B cell (primary cell): ENCODE data around the gene MRPL16. TPM values are rescaled to one million over a fixed set of nuclear protein-coding genes. Genes with fewer than 3 reads are reported as not detected.

Experiments
- ATAC-seq: fragments of 200-7000 bp; cut with Tn5 transposase; one replicate; pipeline ENCODE4 v1.10.0; 2021; ENCODE audit warnings: low read depth, mild to moderate bottlenecking, moderate number of reproducible peaks, moderate library complexity
- CTCF ChIA-PET: fragments of 350-600 bp; sonication (Branson Sonifier 250); formaldehyde crosslinking; loops from one replicate; lab custom pipeline; 2021; ENCODE audit warnings: antibody characterized with exemption, inconsistent platforms; lab: Charles Lee
- POLR2A ChIA-PET: fragments of 350-600 bp; sonication (Branson Sonifier 250); formaldehyde crosslinking; loops from one replicate; lab custom pipeline; 2021; ENCODE audit warnings: antibody characterized with exemption; lab: Charles Lee
- DNase-seq: peaks from one replicate; pipeline ENCODE4 v3.0.0; 2013
- H2AFZ ChIP-seq: 2 replicates; pipeline ENCODE4 v1.6.1; 2012; ENCODE audit warnings: mild to moderate bottlenecking, low read depth, low read length; ENCODE audit not compliant: insufficient read depth, poor library complexity, severe bottlenecking
- H3K27ac ChIP-seq, 2 donors: 1 replicate in 1 of 2; 2 replicates in 1 of 2; pipeline ENCODE4 v1.5.1; 2012 to 2013; ENCODE audit warnings: low read length in 2 of 2, mild to moderate bottlenecking in 2 of 2, moderate library complexity in 1 of 2
- H3K27me3 ChIP-seq, 4 experiments: fragments of 200-600 bp in 1 of 4; sonication (generic) in 1 of 4; replicated peaks in 1 of 4; 1 replicate in 2 of 4; 2 replicates in 2 of 4; pipeline versions ENCODE4 v1.6.1 to v1.7.0; 2013 to 2016; ENCODE audit warnings: low read length in 3 of 4, mild to moderate bottlenecking in 2 of 4, mixed read lengths in 1 of 4, moderate library complexity in 1 of 4; ENCODE audit not compliant: insufficient read depth in 4 of 4, control insufficient read depth in 3 of 4; ENCODE audit errors: control extremely low read depth in 1 of 4
- H3K36me3 ChIP-seq, 2 experiments: replicated peaks in 1 of 2; 1 replicate in 1 of 2; 2 replicates in 1 of 2; pipeline versions ENCODE4 v1.6.1 to v1.7.1; 2013; ENCODE audit warnings: low read length in 1 of 2; ENCODE audit not compliant: insufficient read depth in 2 of 2, control insufficient read depth in 1 of 2; ENCODE audit errors: control extremely low read depth in 1 of 2, extremely low read depth in 1 of 2
- H3K4me1 ChIP-seq, 2 donors: fragments of 200-600 bp in 1 of 2; sonication (generic) in 1 of 2; 1 replicate in 1 of 2; 2 replicates in 1 of 2; pipeline versions ENCODE4 v1.5.1 to v1.6.1; 2013 to 2017; ENCODE audit warnings: low read length in 2 of 2; ENCODE audit not compliant: control insufficient read depth in 2 of 2, insufficient read depth in 2 of 2
- H3K4me2 ChIP-seq: replicated peaks from 2 replicates; pipeline ENCODE3; 2012; ENCODE audit warnings: mild to moderate bottlenecking, low read depth, low read length; ENCODE audit not compliant: poor library complexity, severe bottlenecking
- H3K4me3 ChIP-seq, 5 experiments: fragments of 200-600 bp in 1 of 5; sonication (generic) in 1 of 5; 1 replicate in 3 of 5; 2 replicates in 2 of 5; pipeline versions ENCODE4 v1.5.1 to v1.7.0; 2011 to 2016; ENCODE audit warnings: low read length in 4 of 5, mild to moderate bottlenecking in 4 of 5, low read depth in 2 of 5, control low read depth in 1 of 5, moderate library complexity in 1 of 5; ENCODE audit not compliant: insufficient read depth in 1 of 5; ENCODE audit errors: control extremely low read depth in 1 of 5, extremely low read depth in 1 of 5
- H3K79me2 ChIP-seq: fragments of 200-600 bp; sonication (generic); one replicate; pipeline ENCODE4 v1.6.0; 2016; ENCODE audit warnings: low read length; ENCODE audit not compliant: control insufficient read depth, insufficient read depth
- H3K9ac ChIP-seq: fragments of 200-600 bp; sonication (generic); 2 replicates; pipeline ENCODE4 v1.6.1; 2017; ENCODE audit warnings: mild to moderate bottlenecking, low read length, moderate library complexity
- H3K9me3 ChIP-seq, 3 donors: one replicate each; pipeline versions ENCODE4 v1.6.1 to v1.7.1; 2013; ENCODE audit warnings: low read length in 2 of 3; ENCODE audit not compliant: control insufficient read depth in 2 of 3, insufficient read depth in 1 of 3; ENCODE audit errors: control extremely low read depth in 1 of 3
- H4K20me1 ChIP-seq: 2 replicates; pipeline ENCODE4 v1.6.0; 2012; ENCODE audit warnings: mild to moderate bottlenecking, low read length; ENCODE audit not compliant: insufficient read depth, control insufficient read depth, poor library complexity, severe bottlenecking
- H3K27ac Mint-ChIP-seq: one replicate; pipeline ENCODE4 v1.8.0; 2021; ENCODE audit warnings: mixed read lengths
- H3K27me3 Mint-ChIP-seq: one replicate; pipeline ENCODE4 v1.8.0; 2021; ENCODE audit warnings: mixed read lengths
- H3K4me1 Mint-ChIP-seq: one replicate; pipeline ENCODE4 v1.8.0; 2021; ENCODE audit warnings: mixed read lengths
- H3K4me3 Mint-ChIP-seq: one replicate; pipeline ENCODE4 v1.8.0; 2021; ENCODE audit warnings: mixed read lengths
- H3K9me3 Mint-ChIP-seq: one replicate; pipeline ENCODE4 v1.8.0; 2022; ENCODE audit warnings: mixed read lengths; ENCODE audit not compliant: insufficient read depth
- CTCF ChIP-seq: fragments of 200-600 bp; IDR thresholded peaks from one replicate; pipeline ENCODE4 v1.8.0; 2022; ENCODE audit warnings: antibody characterized with exemption, mild to moderate bottlenecking
- EZH2 ChIP-seq: IDR thresholded peaks from 2 replicates; pipeline ENCODE4 v1.6.1; 2012; ENCODE audit warnings: borderline replicate concordance, low read depth, mild to moderate bottlenecking, moderate library complexity, low read length; ENCODE audit not compliant: insufficient read depth, poor library complexity, severe bottlenecking
- WGBS: methylation state at CpG from one replicate; pipeline ENCODE4 v1.1.5; 2013; ENCODE audit warnings: missing lambda C conversion rate; ENCODE audit not compliant: insufficient coverage; 5-methylcytosine and 5-hydroxymethylcytosine counted together
- intact Hi-C: fragments of 100-400 bp; cut with micrococcal nuclease; formaldehyde crosslinking; loops from one replicate; pipeline ENCODE4 v1.10.0; 2022
- polyA plus RNA-seq: library from polyadenylated mRNA; depleted of rRNA; stranded (reverse); fragments of >200 nt; gene quantifications from 2 replicates; pipeline ENCODE4 v1.2.3, GENCODE V29; 2012
- total RNA-seq, 2 donors: library from RNA; stranded (reverse); fragments of 120-200 nt in 1 of 2; gene quantifications; 1 replicate in 1 of 2; 2 replicates in 1 of 2; pipeline versions ENCODE4 v1.2.3 to v1.2.4, GENCODE V29; 2013 to 2022

MRPL16 gene
- total and polyA plus RNA-seq, 2 donors (not counting 1 experiment from before 2014, with no cell fraction given), result 38.3 to 41.0 TPM

- H3K27ac Mint-ChIP-seq, result no peak overlapping the region
- DNase-seq, result no peak
- intact Hi-C loops, result loop anchor here (5.0 kb wide), 1 partner anchor 41 kb away; the partner anchor contains the start of gene MRPL16
- H3K4me1 Mint-ChIP-seq, result peaks cover 28% of the 10 kb centered on the region
- no peaks in the 10 kb centered on the region for H3K9me3 Mint-ChIP-seq
- ChIA-PET POLR2A (interaction anchor here (0.7 kb wide), 1 partner anchor 211 kb away, joined by 3 read pairs; no protein-coding TSS in a partner anchor), CTCF (interaction anchor here (0.6 to 5.7 kb wide), 3 partner anchors 17 to 250 kb away, joined by 4 to 53 read pairs (median 27); partner anchors contain the start of gene STX3)
- no peak for ATAC-seq
- no peak overlapping the region for H3K9ac ChIP-seq
- H3K27me3 ChIP-seq, result no peaks in the 10 kb centered on the region
- no peak overlapping the region for H3K4me3 Mint-ChIP-seq
- peaks cover 2 to 3% of the 10 kb centered on the region in 2 experiments for H3K36me3 ChIP-seq
- no peaks in the 10 kb centered on the region for H3K9me3 ChIP-seq
- TF ChIP-seq EZH2, result no peak
- no peak for TF ChIP-seq CTCF
- H3K4me3 ChIP-seq, result no peak overlapping the region
- H3K27me3 Mint-ChIP-seq, result no peaks in the 10 kb centered on the region
- H4K20me1 ChIP-seq, result no peaks in the 10 kb centered on the region
- H3K4me1 ChIP-seq, result peaks cover 27 to 38% of the 10 kb centered on the region in 2 donors
- 87% methylated on average over 3 of the region's 8 CpGs for WGBS
- H3K4me2 ChIP-seq, result no peak overlapping the region
- H2AFZ ChIP-seq, result no peak overlapping the region
- H3K79me2 ChIP-seq, result peaks cover 15% of the 10 kb centered on the region
- no peak overlapping the region for H3K27ac ChIP-seq
These were observed 39.7 kb downstream of the MRPL16 start for GRCh38 chr11:59770869-59771268.

DNA sequence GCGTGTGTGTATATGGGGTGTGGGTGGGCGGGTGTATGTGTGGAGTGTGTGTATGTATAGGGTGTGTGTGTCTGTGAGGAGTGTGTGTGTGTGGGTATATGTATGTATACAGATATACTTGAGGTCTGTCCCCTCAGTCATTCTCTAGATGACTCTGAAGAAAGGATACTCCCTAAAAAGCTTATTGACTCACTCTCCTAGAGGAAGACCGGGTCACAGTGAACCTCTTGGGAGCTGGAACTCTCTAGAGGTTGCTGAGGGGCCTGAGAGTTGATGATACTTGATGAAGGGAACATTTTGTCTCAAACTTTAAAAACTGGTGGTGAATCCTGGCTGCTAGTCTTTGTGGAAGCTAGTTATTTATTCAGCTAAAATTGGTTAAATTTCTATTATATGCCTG is 40.3 kb downstream of the MRPL16 start:
- no peaks in the 10 kb centered on the region for H3K9me3 ChIP-seq
- no peaks in the 10 kb centered on the region for H3K27me3 Mint-ChIP-seq
- H3K4me1 Mint-ChIP-seq, result peaks cover 28% of the 10 kb centered on the region
- no peaks in the 10 kb centered on the region for H4K20me1 ChIP-seq
- H3K4me3 Mint-ChIP-seq, result no peak overlapping the region
- H3K4me2 ChIP-seq, result no peak overlapping the region
- no peak overlapping the region for H3K9ac ChIP-seq
- 100% methylated on average over 2 of the region's 3 CpGs for WGBS
- H3K27ac ChIP-seq, result no peak overlapping the region
- CTCF ChIA-PET, result interaction anchor here (0.6 to 5.7 kb wide), 3 partner anchors 16 to 249 kb away, joined by 4 to 53 read pairs (median 27); partner anchors contain the start of gene STX3
- peaks cover 15% of the 10 kb centered on the region for H3K79me2 ChIP-seq
- no peaks in the 10 kb centered on the region for H3K9me3 Mint-ChIP-seq
- intact Hi-C loops, result loop anchor here (5.0 kb wide), 1 partner anchor 42 kb away; the partner anchor contains the start of gene MRPL16
- H3K4me3 ChIP-seq, result no peak overlapping the region
- ATAC-seq (no peak), DNase-seq (no peak)
- H3K27me3 ChIP-seq, result no peaks in the 10 kb centered on the region
- no peak overlapping the region for H3K27ac Mint-ChIP-seq
- TF ChIP-seq CTCF, result no peak
- no peak for TF ChIP-seq EZH2
- POLR2A ChIA-PET, result no interaction called here
- peaks cover 27 to 39% of the 10 kb centered on the region in 2 donors for H3K4me1 ChIP-seq
- H2AFZ ChIP-seq, result no peak overlapping the region
- H3K36me3 ChIP-seq, result peaks cover 2 to 3% of the 10 kb centered on the region in 2 experiments
